Trophoblast cell (in vitro differentiated cells and primary cell): ENCODE measurements around the gene UGT2A2.
A peak's percentile ranks its signal among the peaks of the same experiment; 100 is the strongest.

Source experiments
- DNase-seq, 2 donors: peaks; one replicate each; pipeline ENCODE4 v3.0.0-alpha.2; 2016
- H2AFZ ChIP-seq: 2 replicates; pipeline ENCODE4 v1.6.1; 2013; ENCODE audit warnings: low read length, moderate library complexity, mild to moderate bottlenecking; ENCODE audit not compliant: insufficient read depth, poor library complexity
- H2AK5ac ChIP-seq: 2 replicates; pipeline ENCODE4 v1.6.1; 2013; ENCODE audit warnings: mild to moderate bottlenecking, low read length
- H2BK120ac ChIP-seq: 2 replicates; pipeline ENCODE4 v1.6.1; 2013; ENCODE audit warnings: low read length, mild to moderate bottlenecking, moderate library complexity; ENCODE audit not compliant: insufficient read depth, poor library complexity
- H2BK12ac ChIP-seq: 2 replicates; pipeline ENCODE4 v1.6.1; 2013; ENCODE audit warnings: mild to moderate bottlenecking, low read length, moderate library complexity
- H2BK5ac ChIP-seq: 2 replicates; pipeline ENCODE4 v1.6.1; 2013; ENCODE audit warnings: low read length, low read depth, moderate library complexity, mild to moderate bottlenecking; ENCODE audit not compliant: poor library complexity
- H3K14ac ChIP-seq: 2 replicates; pipeline ENCODE4 v1.6.1; 2013; ENCODE audit warnings: mild to moderate bottlenecking, low read length
- H3K18ac ChIP-seq: 2 replicates; pipeline ENCODE4 v1.6.1; 2013; ENCODE audit warnings: mild to moderate bottlenecking, low read length
- H3K23ac ChIP-seq: 2 replicates; pipeline ENCODE4 v1.6.1; 2013; ENCODE audit warnings: low read length
- H3K27ac ChIP-seq: 2 replicates; pipeline ENCODE4 v1.5.1; 2013; ENCODE audit warnings: low read depth, mild to moderate bottlenecking, inconsistent platforms, low read length, moderate library complexity
- H3K27me3 ChIP-seq: 2 replicates; pipeline ENCODE4 v1.6.1; 2013; ENCODE audit warnings: inconsistent platforms, mild to moderate bottlenecking, low read length, moderate library complexity; ENCODE audit not compliant: insufficient read depth
- H3K36me3 ChIP-seq, 2 experiments: 1 replicate in 1 of 2; 2 replicates in 1 of 2; pipeline ENCODE4 v1.6.1; 2013; ENCODE audit warnings: low read length in 2 of 2, mild to moderate bottlenecking in 2 of 2, moderate library complexity in 1 of 2; ENCODE audit not compliant: insufficient read depth in 2 of 2, control insufficient read depth in 1 of 2
- H3K4ac ChIP-seq: 2 replicates; pipeline ENCODE4 v1.6.1; 2013; ENCODE audit warnings: low read depth, mild to moderate bottlenecking, low read length, moderate library complexity
- H3K4me1 ChIP-seq, 2 experiments: 1 replicate in 1 of 2; 2 replicates in 1 of 2; pipeline ENCODE4 v1.6.1; 2013; ENCODE audit warnings: low read length in 2 of 2, mild to moderate bottlenecking in 2 of 2, moderate library complexity in 1 of 2; ENCODE audit not compliant: insufficient read depth in 2 of 2, control insufficient read depth in 1 of 2
- H3K4me2 ChIP-seq: 2 replicates; pipeline ENCODE4 v1.6.1; 2013; ENCODE audit warnings: inconsistent platforms, mild to moderate bottlenecking, low read length, moderate library complexity
- H3K4me3 ChIP-seq: 2 replicates; pipeline ENCODE4 v1.5.1; 2013; ENCODE audit warnings: mild to moderate bottlenecking, low read depth, low read length, inconsistent platforms
- H3K79me1 ChIP-seq: one replicate; pipeline ENCODE4 v1.6.1; 2013; ENCODE audit warnings: low read length
- H3K79me2 ChIP-seq: 2 replicates; pipeline ENCODE4 v1.6.1; 2013; ENCODE audit warnings: low read length, mild to moderate bottlenecking; ENCODE audit not compliant: control insufficient read depth, insufficient read depth, poor library complexity
- H3K9ac ChIP-seq: 2 replicates; pipeline ENCODE4 v1.6.1; 2013; ENCODE audit warnings: mild to moderate bottlenecking, low read length
- H3K9me3 ChIP-seq: 2 replicates; pipeline ENCODE4 v1.6.1; 2013; ENCODE audit warnings: low read depth, mild to moderate bottlenecking, control low read depth, inconsistent platforms, low read length; ENCODE audit not compliant: insufficient read depth
- H4K12ac ChIP-seq: 2 replicates; pipeline ENCODE4 v1.6.1; 2013; ENCODE audit warnings: low read depth, mild to moderate bottlenecking, low read length, moderate library complexity
- H4K8ac ChIP-seq: 2 replicates; pipeline ENCODE4 v1.6.1; 2013; ENCODE audit warnings: low read depth, mild to moderate bottlenecking, low read length, moderate library complexity
- H4K91ac ChIP-seq: one replicate; pipeline ENCODE4 v1.6.1; 2013; ENCODE audit warnings: low read depth, mild to moderate bottlenecking, low read length, moderate library complexity
- WGBS: extraction: QIAGEN DNeasy Blood & Tissue Kit; methylation state at CpG from one replicate; pipeline ENCODE4 v1.1.7; 2013; ENCODE audit warnings: missing lambda C conversion rate; ENCODE audit not compliant: insufficient read length, insufficient coverage; ENCODE audit errors: extremely low coverage; 5-methylcytosine and 5-hydroxymethylcytosine counted together

UGT2A2 gene

GRCh38 chr4:69640289-69640688 is 847 bp upstream of the UGT2A2 start:
- H3K9me3 ChIP-seq = no peaks in the 10 kb centered on the region
- no peak overlapping the region for H2AFZ ChIP-seq
- no peak overlapping the region for H3K4me3 ChIP-seq
- H3K4ac ChIP-seq = no peak overlapping the region
- no peaks in the 10 kb centered on the region for H3K27me3 ChIP-seq
- H3K14ac ChIP-seq = no peak overlapping the region
- no peak overlapping the region for H2AK5ac ChIP-seq
- no peak overlapping the region for H2BK120ac ChIP-seq
- no peak overlapping the region for H4K12ac ChIP-seq
- no peak overlapping the region for H2BK5ac ChIP-seq
- no peaks in the 10 kb centered on the region for H3K79me1 ChIP-seq
- H4K8ac ChIP-seq = no peak overlapping the region
- no peak overlapping the region for H3K4me2 ChIP-seq
- H2BK12ac ChIP-seq = no peak overlapping the region
- H3K27ac ChIP-seq = no peak overlapping the region
- no peak overlapping the region for H3K18ac ChIP-seq
- no peaks in the 10 kb centered on the region for H3K4me1 ChIP-seq
- H3K36me3 ChIP-seq = no peaks in the 10 kb centered on the region
- H4K91ac ChIP-seq = no peak overlapping the region
- WGBS = no CpG with 5 or more reads among the region's 2 CpGs
- H3K9ac ChIP-seq = no peak overlapping the region
- H3K23ac ChIP-seq = no peak overlapping the region
- H3K79me2 ChIP-seq = no peaks in the 10 kb centered on the region
- peak in 1 of 2 donors; percentile 59 for DNase-seq

- no peak overlapping the region for H4K91ac ChIP-seq
- no peaks in the 10 kb centered on the region for H3K4me1 ChIP-seq
- DNase-seq = peak; percentile 1 to 46
- H3K79me1 ChIP-seq = no peaks in the 10 kb centered on the region
- H3K27me3 ChIP-seq = no peaks in the 10 kb centered on the region
- no peak overlapping the region for H4K8ac ChIP-seq
- H3K4me2 ChIP-seq = no peak overlapping the region
- no peak overlapping the region for H3K14ac ChIP-seq
- no peaks in the 10 kb centered on the region for H3K9me3 ChIP-seq
- no peak overlapping the region for H3K27ac ChIP-seq
- H3K4me3 ChIP-seq = no peak overlapping the region
- no CpG with 5 or more reads among the region's 6 CpGs for WGBS
- no peak overlapping the region for H2AFZ ChIP-seq
- H3K36me3 ChIP-seq = no peaks in the 10 kb centered on the region
- H3K4ac ChIP-seq = no peak overlapping the region
- no peak overlapping the region for H2BK5ac ChIP-seq
- H4K12ac ChIP-seq = no peak overlapping the region
- H2BK12ac ChIP-seq = no peak overlapping the region
- H2BK120ac ChIP-seq = no peak overlapping the region
- H3K79me2 ChIP-seq = no peaks in the 10 kb centered on the region
- H3K9ac ChIP-seq = no peak overlapping the region
- H3K18ac ChIP-seq = no peak overlapping the region
- H2AK5ac ChIP-seq = no peak overlapping the region
- H3K23ac ChIP-seq = no peak overlapping the region
Observed at GRCh38 chr4:69617083-69617694, 22.3 kb downstream of the UGT2A2 start.

GRCh38 chr4:69610484-69610883 is 29.0 kb downstream of the UGT2A2 start:
- Histone ChIP-seq H3K79me2 (no peaks in the 10 kb centered on the region), H4K91ac (no peak overlapping the region), H4K8ac (no peak overlapping the region), H3K79me1 (no peaks in the 10 kb centered on the region), H4K12ac (no peak overlapping the region), H2AFZ (no peak overlapping the region), H3K18ac (no peak overlapping the region), H3K27ac (no peak overlapping the region), H2BK5ac (no peak overlapping the region), H3K23ac (no peak overlapping the region), H3K4me1 (no peaks in the 10 kb centered on the region), H3K4ac (no peak overlapping the region), H2AK5ac (no peak overlapping the region), H3K4me2 (no peak overlapping the region), H3K9me3 (no peaks in the 10 kb centered on the region), H3K4me3 (no peak overlapping the region), H2BK12ac (no peak overlapping the region), H3K36me3 (no peaks in the 10 kb centered on the region), H2BK120ac (no peak overlapping the region), H3K27me3 (no peaks in the 10 kb centered on the region), H3K9ac (no peak overlapping the region), H3K14ac (no peak overlapping the region)
- WGBS = no CpG with 5 or more reads among the region's 1 CpG
- no peak for DNase-seq

- WGBS = no CpG with 5 or more reads among the region's 4 CpGs
- Histone ChIP-seq H3K4me3 (no peak overlapping the region), H3K79me2 (no peaks in the 10 kb centered on the region), H4K91ac (no peak overlapping the region), H3K9me3 (peaks cover 1% of the 10 kb centered on the region), H3K4me1 (no peaks in the 10 kb centered on the region), H3K27me3 (no peaks in the 10 kb centered on the region), H3K36me3 (no peaks in the 10 kb centered on the region), H3K14ac (no peak overlapping the region), H4K8ac (no peak overlapping the region), H3K27ac (no peak overlapping the region), H2BK120ac (no peak overlapping the region), H3K9ac (no peak overlapping the region), H3K79me1 (no peaks in the 10 kb centered on the region), H2AFZ (no peak overlapping the region), H2BK12ac (no peak overlapping the region), H3K4me2 (no peak overlapping the region), H4K12ac (no peak overlapping the region), H2BK5ac (no peak overlapping the region), H3K23ac (no peak overlapping the region), H3K18ac (no peak overlapping the region), H2AK5ac (no peak overlapping the region), H3K4ac (no peak overlapping the region)
- no peak for DNase-seq
Observed at GRCh38 chr4:69601065-69601464, 38.4 kb downstream of the UGT2A2 start.
